HG03159 (cell line): Measurements from ENCODE around the gene ZPBP.

Experiments
- ATAC-seq: cut with Tn5 transposase; IDR thresholded peaks from one replicate; pipeline ENCODE4 v1.9.1; 2021; ENCODE audit warnings: mild to moderate bottlenecking, moderate library complexity; ENCODE audit not compliant: unreplicated experiment

Gene ZPBP, protein sequence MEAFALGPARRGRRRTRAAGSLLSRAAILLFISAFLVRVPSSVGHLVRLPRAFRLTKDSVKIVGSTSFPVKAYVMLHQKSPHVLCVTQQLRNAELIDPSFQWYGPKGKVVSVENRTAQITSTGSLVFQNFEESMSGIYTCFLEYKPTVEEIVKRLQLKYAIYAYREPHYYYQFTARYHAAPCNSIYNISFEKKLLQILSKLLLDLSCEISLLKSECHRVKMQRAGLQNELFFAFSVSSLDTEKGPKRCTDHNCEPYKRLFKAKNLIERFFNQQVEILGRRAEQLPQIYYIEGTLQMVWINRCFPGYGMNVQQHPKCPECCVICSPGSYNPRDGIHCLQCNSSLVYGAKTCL

DNA sequence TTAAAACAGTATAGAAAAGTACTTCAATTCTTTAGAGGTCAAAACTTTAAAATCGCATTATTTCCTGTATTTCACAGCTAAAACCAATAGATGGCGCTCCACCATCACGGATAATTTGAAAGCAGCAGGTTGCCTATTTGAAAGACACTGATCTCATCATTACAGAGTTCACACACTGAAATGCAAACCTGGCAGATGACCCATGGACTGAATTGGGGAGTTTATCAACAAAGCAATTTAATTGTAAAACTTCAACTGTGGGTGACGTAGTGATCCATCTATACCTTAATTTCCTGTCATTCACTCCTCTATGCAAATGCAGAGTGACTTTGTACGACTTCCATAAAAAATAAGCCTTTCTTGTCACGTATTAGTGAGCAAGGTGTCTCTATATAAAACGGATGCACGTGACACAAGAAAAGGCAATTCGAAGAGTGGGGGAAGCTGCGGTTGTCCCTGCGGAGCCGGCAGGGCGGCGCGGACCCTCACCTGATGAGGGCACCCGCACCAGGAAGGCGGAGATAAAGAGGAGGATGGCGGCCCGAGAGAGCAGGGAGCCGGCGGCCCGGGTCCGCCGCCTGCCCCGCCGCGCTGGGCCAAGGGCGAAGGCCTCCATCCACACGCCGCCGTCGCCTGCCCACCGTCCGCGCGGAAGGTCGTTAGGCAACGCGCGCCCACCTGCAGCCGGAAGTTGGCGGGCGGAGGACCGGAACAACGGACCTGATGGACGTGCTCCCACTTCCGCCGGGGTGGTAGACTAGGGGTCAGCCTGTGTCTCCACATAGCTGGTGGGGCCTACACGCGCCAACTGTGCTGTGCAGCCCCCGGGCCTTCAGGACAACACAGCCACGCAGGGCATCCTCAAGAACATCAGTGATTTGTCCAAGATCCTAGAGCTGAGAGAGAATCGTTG lies at the start of gene ZPBP:
ZPBP (minus strand) TSS at position 668 of the 913 bp plus-strand sequence; CDS start at position 616, 52 bp downstream.
- peak; percentile 76 for ATAC-seq

- peak; percentile 48 for ATAC-seq
These were observed 49.5 kb upstream of the ZPBP start for GRCh38 chr7:50142425-50143017.

DNA sequence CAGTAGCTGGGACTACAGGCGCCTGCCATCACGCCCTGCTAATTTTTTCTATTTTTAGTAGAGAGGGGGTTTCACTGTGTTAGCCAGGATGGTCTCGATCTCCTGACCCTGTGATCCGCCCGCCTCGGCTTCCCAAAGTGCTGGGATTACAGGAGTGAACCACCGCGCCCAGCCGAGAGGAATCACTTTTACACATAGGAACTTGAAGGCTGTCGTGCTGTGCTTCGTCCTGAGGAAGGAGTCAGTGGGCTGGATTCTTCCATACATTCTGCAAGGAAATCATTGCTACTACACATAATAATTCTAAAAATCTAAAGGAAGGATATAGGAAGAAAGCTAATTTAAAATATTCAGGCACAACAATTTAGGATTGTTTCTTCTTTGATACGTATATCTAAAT lies 48.8 kb upstream of the ZPBP start:
- no peak for ATAC-seq

DNA sequence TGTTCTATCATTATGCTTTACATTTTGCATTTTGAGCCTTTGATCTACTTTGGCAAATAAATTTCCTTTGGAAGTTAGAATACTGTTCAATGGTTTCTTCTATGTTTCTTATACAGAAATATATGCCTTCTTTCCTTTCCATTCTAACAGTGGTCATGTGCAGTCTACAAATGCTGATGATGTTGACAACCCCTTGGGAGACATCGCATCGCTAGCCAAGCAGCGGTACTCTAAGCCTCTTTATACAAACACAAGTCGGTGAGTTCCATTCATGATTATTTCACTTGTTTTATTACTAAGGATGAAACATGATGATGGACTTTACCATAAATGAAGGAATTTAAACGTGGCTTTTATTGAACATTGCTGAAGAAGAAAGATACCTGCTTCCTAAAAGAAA lies 48.1 kb upstream of the ZPBP start:
- no peak for ATAC-seq

DNA sequence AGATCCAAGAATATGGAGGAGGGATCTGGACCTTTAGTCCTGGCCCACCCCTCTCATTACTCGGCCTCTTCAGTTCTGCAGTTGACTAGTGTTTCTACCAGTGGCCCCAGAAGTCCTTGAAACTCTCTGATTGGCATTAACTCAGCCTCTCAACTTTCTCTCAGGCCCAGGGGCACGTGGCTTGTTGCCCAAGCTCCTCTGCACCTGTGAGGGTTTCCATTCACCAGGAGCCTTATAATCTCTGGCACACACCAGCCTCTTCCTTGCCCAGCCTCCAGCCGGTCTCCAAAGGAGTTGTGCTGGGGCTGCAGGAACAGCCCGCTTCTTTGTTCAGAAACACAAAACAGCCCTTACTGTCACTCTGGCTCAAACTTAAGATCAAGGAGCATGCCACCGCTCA lies 47.6 kb upstream of the ZPBP start:
- ATAC-seq: no peak

DNA sequence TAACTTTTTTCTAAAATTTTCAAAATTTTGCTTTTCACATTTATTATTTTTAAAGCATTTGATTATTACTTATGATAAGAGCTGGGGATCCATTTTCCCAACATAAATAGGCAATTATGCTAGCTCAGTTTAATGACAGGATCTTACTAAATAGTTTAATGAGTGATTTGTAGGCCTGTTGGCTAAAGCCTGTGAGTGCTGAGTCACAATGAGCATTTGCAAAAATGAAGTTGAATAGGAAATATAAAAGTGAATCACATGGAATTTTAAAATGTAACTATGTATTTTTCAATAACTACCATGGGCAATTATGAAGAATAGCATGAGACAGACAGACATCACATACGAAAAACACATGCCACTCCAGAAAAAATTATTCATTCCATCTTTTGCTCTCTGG lies 45.1 kb upstream of the ZPBP start:
- no peak for ATAC-seq

DNA sequence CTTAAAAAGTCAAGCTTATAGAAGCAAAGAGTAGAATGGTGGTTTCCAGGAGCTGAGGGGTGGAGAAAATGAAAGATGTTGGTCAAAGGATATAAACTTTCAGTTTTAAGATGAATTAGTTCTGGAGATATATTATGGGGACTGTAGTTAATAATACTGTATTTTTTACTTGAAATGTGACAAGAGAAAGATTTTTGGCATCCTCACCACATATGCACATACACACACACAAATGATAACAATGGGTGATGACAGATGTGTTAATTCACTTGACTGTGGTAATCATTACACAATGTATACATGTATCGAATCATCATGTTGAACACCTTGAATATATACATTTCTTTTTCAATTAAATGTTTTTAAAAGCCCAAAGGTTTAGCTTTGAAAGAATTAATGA lies 32.7 kb upstream of the ZPBP start:
- ATAC-seq: no peak

- peak; percentile 87 for ATAC-seq
These were observed 28.2 kb upstream of the ZPBP start for GRCh38 chr7:50121286-50121685.

- ATAC-seq: peak; percentile 73
These were observed 27.0 kb upstream of the ZPBP start for GRCh38 chr7:50119815-50120637.

DNA sequence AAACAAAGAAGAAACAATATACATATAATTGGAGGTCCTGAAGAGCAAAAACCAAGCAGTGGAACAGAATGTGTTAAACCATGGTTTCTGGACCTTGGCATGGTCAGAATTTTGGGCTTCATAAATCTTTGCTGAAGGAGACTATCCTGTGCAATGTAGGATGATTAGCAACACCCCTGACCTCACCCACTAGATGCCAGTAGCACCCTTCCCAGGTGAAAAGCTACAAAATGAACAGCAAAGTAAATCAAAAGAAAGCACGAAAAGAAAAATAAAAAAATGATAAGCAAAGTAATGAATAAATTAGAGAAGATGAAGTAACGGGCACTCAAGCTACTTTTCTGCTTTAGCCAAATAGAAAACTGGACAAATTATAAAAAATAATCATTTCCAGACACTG lies 19.2 kb upstream of the ZPBP start:
- ATAC-seq: no peak

DNA sequence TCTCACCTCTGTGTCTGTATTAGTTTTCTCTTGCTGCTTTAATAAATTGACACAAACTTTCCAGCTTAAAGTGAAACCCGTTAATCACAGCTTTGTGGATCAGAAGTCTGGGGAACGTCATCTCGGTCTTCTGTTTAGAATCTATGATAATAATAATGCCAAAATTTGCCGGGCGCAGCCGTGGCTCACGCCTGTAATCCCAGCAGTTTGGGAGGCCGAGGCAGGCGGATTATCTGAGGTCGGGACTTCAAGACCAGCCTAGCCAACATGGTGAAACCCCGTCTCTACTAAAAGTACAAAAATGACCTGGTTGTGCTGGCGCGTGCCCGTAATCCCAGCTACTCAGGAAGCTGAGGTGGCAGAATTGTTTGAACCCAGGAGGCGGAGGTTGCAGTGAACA lies 8.8 kb upstream of the ZPBP start:
- no peak for ATAC-seq

GRCh38 chr7:50095634-50096033 lies 2.6 kb upstream of the ZPBP start:
- ATAC-seq: no peak

DNA sequence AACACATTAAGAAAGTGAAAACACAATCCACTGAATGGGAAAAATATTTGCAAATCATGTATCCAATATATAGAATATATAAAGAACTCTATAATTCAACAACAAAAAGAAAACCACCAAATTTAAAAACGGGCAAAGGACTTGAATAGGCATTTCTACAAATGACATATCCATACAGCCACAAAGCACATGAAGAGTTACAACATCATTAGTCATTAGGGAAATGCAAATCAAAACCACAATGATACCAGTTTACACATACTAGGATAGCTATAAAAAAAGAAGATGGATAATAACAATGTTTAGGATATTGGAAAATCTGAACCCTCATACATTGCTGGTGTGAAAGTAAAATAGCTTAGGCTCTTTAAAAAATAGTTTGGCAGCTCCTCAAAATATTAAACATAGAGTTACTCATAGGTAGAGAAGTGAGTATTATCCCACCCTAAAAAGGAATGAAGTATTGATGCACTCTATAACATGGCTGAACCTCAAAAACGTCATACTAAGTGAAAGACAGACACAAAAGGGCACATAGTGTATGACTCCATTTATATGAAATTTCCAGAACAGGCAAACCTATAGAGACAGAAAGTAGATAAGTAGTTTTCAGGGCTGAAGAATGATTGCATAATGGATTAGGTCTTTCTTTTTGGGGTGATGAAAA lies 4.5 kb downstream of the ZPBP start:
- no peak for ATAC-seq

DNA sequence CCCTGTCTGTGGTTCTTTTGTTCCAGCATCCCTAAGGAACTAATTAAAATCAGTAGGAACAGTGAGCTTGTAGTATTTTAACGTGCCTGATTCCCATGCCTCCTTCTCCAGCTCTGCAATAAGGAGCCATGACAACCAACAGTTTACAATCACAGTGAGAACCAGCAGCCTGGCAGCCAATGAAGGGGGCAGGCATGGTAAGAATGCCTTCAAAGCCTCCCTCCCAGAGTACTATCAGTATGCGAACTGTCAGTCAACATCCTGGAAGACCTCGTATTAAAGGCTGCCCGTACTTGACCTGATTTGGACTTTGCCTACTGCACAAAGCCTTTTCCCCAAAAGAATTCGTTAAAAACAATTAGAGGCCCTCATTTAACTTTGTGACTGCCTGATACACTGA lies 7.7 kb downstream of the ZPBP start:
- no peak for ATAC-seq

DNA sequence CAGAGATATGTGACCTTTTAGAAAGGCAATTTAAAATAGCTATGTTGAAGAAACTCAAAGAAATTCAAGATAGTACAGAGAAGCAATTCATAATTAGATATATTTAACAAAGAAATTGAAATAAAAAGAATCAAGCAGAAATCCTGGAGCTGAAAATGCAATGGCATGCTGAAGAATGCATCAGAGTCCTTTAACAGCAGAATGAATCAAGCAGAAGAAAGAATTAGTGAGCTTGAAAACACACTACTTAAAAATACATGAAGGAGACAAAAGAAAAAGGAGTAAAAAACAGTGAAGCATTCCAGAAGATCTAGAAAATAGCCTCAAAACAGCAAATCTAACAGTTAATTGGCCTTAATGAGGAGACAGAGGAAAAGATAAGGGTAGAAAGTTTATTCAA lies 20.0 kb downstream of the ZPBP start:
- ATAC-seq: no peak

GRCh38 chr7:50069613-50070012 lies 23.4 kb downstream of the ZPBP start:
- peak; percentile 86 for ATAC-seq

- ATAC-seq: peak; percentile 51
These were observed 24.0 kb downstream of the ZPBP start for GRCh38 chr7:50068850-50069551.

GRCh38 chr7:50068026-50068425 lies 25.0 kb downstream of the ZPBP start:
- ATAC-seq: peak; percentile 45

- ATAC-seq: no peak
These were observed 30.1 kb downstream of the ZPBP start for GRCh38 chr7:50062951-50063350.

DNA sequence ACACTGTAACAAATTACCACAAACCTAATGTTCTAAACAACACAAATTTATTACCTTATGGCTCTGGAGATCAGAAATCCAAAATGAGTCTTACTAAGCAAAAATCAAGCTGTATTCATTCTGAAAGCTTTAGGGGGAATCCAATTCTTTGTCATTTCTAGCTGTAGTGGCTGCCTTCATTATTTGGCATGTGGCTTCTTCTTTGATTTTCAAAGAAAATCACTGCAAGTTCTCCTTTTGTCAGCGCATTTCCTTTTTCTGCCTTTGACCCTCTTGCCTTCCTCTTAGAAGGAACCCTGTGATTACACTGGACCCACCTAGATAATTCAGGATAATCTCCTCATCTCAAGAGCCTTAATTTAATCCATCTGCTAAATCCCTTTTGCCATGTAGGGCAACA lies 36.9 kb downstream of the ZPBP start:
- no peak for ATAC-seq
